H1 (cell line): ENCODE measurements around the gene ITGB5. TPM values are rescaled to one million over a fixed set of nuclear protein-coding genes. Genes with fewer than 3 reads are reported as not detected.

Source experiments
- CTCF ChIA-PET: fragments of 300-600 bp; sonication (Branson Sonifier 250); formaldehyde crosslinking; loops from one replicate; lab custom pipeline; 2021; ENCODE audit not compliant: partially characterized antibody; lab: Charles Lee
- POLR2A ChIA-PET: fragments of 300-600 bp; sonication (Branson Sonifier 250); formaldehyde crosslinking; loops from one replicate; lab custom pipeline; 2021; ENCODE audit warnings: inconsistent platforms; ENCODE audit not compliant: partially characterized antibody; lab: Charles Lee
- DNase-seq, 2 experiments: peaks; one replicate each; pipeline versions ENCODE4 v3.0.0 to v3.0.0-alpha.2; 2010 to 2022; ENCODE audit warnings: low spot score in 2 of 2, low read depth in 1 of 2, mixed read lengths in 1 of 2
- FAIRE-seq: peaks from 2 replicates; lab custom pipeline; 2011; peaks lifted over from hg19 to GRCh38; lab: Jason Lieb, UNC
- H2AFZ ChIP-seq: 2 replicates; pipeline ENCODE4 v1.8.1; 2012; ENCODE audit warnings: low read length, inconsistent platforms
- H2AK5ac ChIP-seq: 2 replicates; pipeline ENCODE4 v1.6.1; 2013; ENCODE audit warnings: low read depth, low read length
- H2BK120ac ChIP-seq: replicated peaks from 2 replicates; pipeline ENCODE3; 2013; ENCODE audit warnings: low read depth, low read length, inconsistent platforms
- H2BK12ac ChIP-seq: 2 replicates; pipeline ENCODE4 v1.6.1; 2013; ENCODE audit warnings: low read depth, low read length
- H2BK15ac ChIP-seq: 2 replicates; pipeline ENCODE4 v1.6.1; 2013; ENCODE audit warnings: low read length
- H2BK20ac ChIP-seq: 2 replicates; pipeline ENCODE4 v1.6.1; 2013; ENCODE audit warnings: low read length
- H2BK5ac ChIP-seq: 2 replicates; pipeline ENCODE4 v1.6.1; 2013; ENCODE audit warnings: low read depth, low read length
- H3K14ac ChIP-seq: 2 replicates; pipeline ENCODE4 v1.6.1; 2013; ENCODE audit warnings: inconsistent platforms; ENCODE audit not compliant: insufficient read length
- H3K18ac ChIP-seq: 2 replicates; pipeline ENCODE4 v1.6.1; 2013; ENCODE audit warnings: low read length; ENCODE audit errors: extremely low read depth
- H3K23ac ChIP-seq: 2 replicates; pipeline ENCODE4 v1.6.1; 2013; ENCODE audit warnings: inconsistent platforms; ENCODE audit not compliant: insufficient read length
- H3K23me2 ChIP-seq: 2 replicates; pipeline ENCODE4 v1.6.1; 2013; ENCODE audit warnings: low read depth, low read length
- H3K27ac ChIP-seq: 2 replicates; pipeline ENCODE4 v1.6.1; 2011; ENCODE audit warnings: low read depth, low read length, inconsistent platforms
- H3K27me3 ChIP-seq, 4 experiments: replicated peaks in 1 of 4; 1 replicate in 1 of 4; 2 replicates in 3 of 4; pipeline versions ENCODE4 v1.6.1 to v1.8.1; 2011 to 2013; ENCODE audit warnings: low read length in 3 of 4, mild to moderate bottlenecking in 3 of 4, inconsistent platforms in 2 of 4, mixed read lengths in 2 of 4, moderate library complexity in 1 of 4; ENCODE audit not compliant: control insufficient read depth in 3 of 4, insufficient read depth in 3 of 4; ENCODE audit errors: extremely low read depth in 1 of 4
- H3K36me3 ChIP-seq, 4 experiments: 2 replicates each; pipeline versions ENCODE4 v1.6.1 to v1.8.1; 2011 to 2013; ENCODE audit warnings: mild to moderate bottlenecking in 4 of 4, low read length in 3 of 4, moderate library complexity in 2 of 4, control low read depth in 1 of 4, inconsistent platforms in 1 of 4; ENCODE audit not compliant: insufficient read depth in 4 of 4, control insufficient read depth in 2 of 4
- H3K4ac ChIP-seq: replicated peaks from 2 replicates; pipeline ENCODE3; 2013; ENCODE audit warnings: low read length, low read depth, mixed read lengths, inconsistent platforms; ENCODE audit not compliant: insufficient read length
- H3K4me1 ChIP-seq, 4 experiments: replicated peaks in 1 of 4; 1 replicate in 1 of 4; 2 replicates in 3 of 4; pipeline versions ENCODE4 v1.6.1 to v1.8.1; 2011 to 2013; ENCODE audit warnings: low read length in 3 of 4, inconsistent platforms in 2 of 4, mixed read lengths in 1 of 4; ENCODE audit not compliant: insufficient read depth in 4 of 4, control insufficient read depth in 3 of 4
- H3K4me2 ChIP-seq, 2 experiments: 2 replicates each; pipeline versions ENCODE4 v1.6.1 to v1.8.1; 2011 to 2013; ENCODE audit warnings: low read depth in 2 of 2, low read length in 2 of 2, control low read depth in 1 of 2, inconsistent platforms in 1 of 2, mild to moderate bottlenecking in 1 of 2; ENCODE audit not compliant: insufficient read depth in 1 of 2
- H3K4me3 ChIP-seq, 4 experiments: fragments of 200-600, 300-600 bp in 1 of 4; sonication (generic), shearing (Covaris generic), sonication (Bioruptor Twin) in 1 of 4; 2 replicates each; pipeline versions ENCODE4 v1.5.1 to v1.8.1; 2011 to 2016; ENCODE audit warnings: low read length in 4 of 4, low read depth in 3 of 4, control low read depth in 2 of 4, inconsistent platforms in 2 of 4, mild to moderate bottlenecking in 2 of 4, mixed read lengths in 1 of 4, moderate library complexity in 1 of 4; ENCODE audit not compliant: insufficient read depth in 2 of 4; ENCODE audit errors: extremely low read depth in 1 of 4
- H3K56ac ChIP-seq: replicated peaks from 2 replicates; pipeline ENCODE3; 2013; ENCODE audit warnings: low read depth, mild to moderate bottlenecking, mixed read lengths, low read length, inconsistent platforms; ENCODE audit not compliant: insufficient read length
- H3K79me1 ChIP-seq: 2 replicates; pipeline ENCODE4 v1.6.1; 2013; ENCODE audit warnings: low read depth, low read length, control low read depth
- H3K79me2 ChIP-seq, 2 experiments: 2 replicates each; pipeline versions ENCODE4 v1.6.1 to v1.8.1; 2012 to 2013; ENCODE audit warnings: low read length in 2 of 2, mild to moderate bottlenecking in 2 of 2, inconsistent platforms in 1 of 2; ENCODE audit not compliant: insufficient read depth in 2 of 2, control insufficient read depth in 1 of 2
- H3K9ac ChIP-seq, 4 experiments: replicated peaks in 1 of 4; 1 replicate in 1 of 4; 2 replicates in 3 of 4; pipeline versions ENCODE4 v1.6.1 to v1.8.1; 2011 to 2013; ENCODE audit warnings: low read depth in 3 of 4, low read length in 3 of 4, control low read depth in 2 of 4, mild to moderate bottlenecking in 2 of 4, moderate library complexity in 2 of 4, inconsistent platforms in 1 of 4; ENCODE audit errors: extremely low read depth in 1 of 4
- H3K9me3 ChIP-seq, 2 experiments: 2 replicates each; pipeline versions ENCODE4 v1.6.1 to v1.8.1; 2012 to 2013; ENCODE audit warnings: mild to moderate bottlenecking in 2 of 2, moderate library complexity in 2 of 2, control low read depth in 1 of 2, inconsistent platforms in 1 of 2, low read depth in 1 of 2, low read length in 1 of 2, mixed read lengths in 1 of 2; ENCODE audit not compliant: insufficient read depth in 2 of 2
- H4K20me1 ChIP-seq, 2 experiments: replicated peaks in 1 of 2; 2 replicates each; pipeline versions ENCODE3 to v1.8.1; 2011 to 2013; ENCODE audit warnings: inconsistent platforms in 2 of 2, low read length in 2 of 2, mild to moderate bottlenecking in 1 of 2; ENCODE audit not compliant: insufficient read depth in 2 of 2, control insufficient read depth in 1 of 2
- H4K5ac ChIP-seq: 2 replicates; pipeline ENCODE4 v1.6.1; 2013; ENCODE audit warnings: low read length, low read depth, mixed read lengths, inconsistent platforms; ENCODE audit not compliant: insufficient read length
- H4K8ac ChIP-seq: 2 replicates; pipeline ENCODE4 v1.8.0; 2013; ENCODE audit warnings: mild to moderate bottlenecking, moderate library complexity, low read length, inconsistent platforms; ENCODE audit not compliant: insufficient read depth; ENCODE audit errors: extremely low read depth
- H4K91ac ChIP-seq: replicated peaks from 2 replicates; pipeline ENCODE3; 2013; ENCODE audit warnings: low read length, mixed read lengths, inconsistent platforms; ENCODE audit not compliant: insufficient read length
- BCL11A ChIP-seq, 2 experiments: IDR thresholded peaks; one replicate each; pipeline ENCODE4 v1.6.1; 2011; ENCODE audit warnings: low read depth in 2 of 2, low read length in 2 of 2, mild to moderate bottlenecking in 2 of 2
- GTF2F1 ChIP-seq: IDR thresholded peaks from 2 replicates; pipeline ENCODE4 v1.6.1; 2012; ENCODE audit warnings: low read depth, low read length, improper control_type of control experiment, borderline replicate concordance
- RXRA ChIP-seq: IDR thresholded peaks from 2 replicates; pipeline ENCODE4 v1.6.1; 2011; ENCODE audit warnings: low read depth, mild to moderate bottlenecking, low read length, moderate library complexity; ENCODE audit not compliant: insufficient read depth
- SIN3A ChIP-seq, 2 experiments: IDR thresholded peaks in 1 of 2; conservative IDR thresholded peaks in 1 of 2; 2 replicates each; pipeline ENCODE4 v1.6.1; 2011 to 2012; ENCODE audit warnings: low read length in 2 of 2, improper control_type of control experiment in 1 of 2, low read depth in 1 of 2, mild to moderate bottlenecking in 1 of 2
- WGBS, 2 experiments: shearing (Covaris generic) in 1 of 2; methylation state at CpG; one replicate each; pipeline versions ENCODE4 v1.1.6 to v1.1.7; 2013 to 2015; ENCODE audit warnings: low lambda C conversion rate in 2 of 2, mixed read lengths in 2 of 2, inconsistent platforms in 1 of 2, low coverage in 1 of 2, missing lambda C conversion rate in 1 of 2; ENCODE audit not compliant: insufficient replicate concordance in 2 of 2, insufficient coverage in 1 of 2, insufficient read length in 1 of 2; ENCODE audit errors: extremely low coverage in 1 of 2, missing lambda C conversion rate in 1 of 2; 5-methylcytosine and 5-hydroxymethylcytosine counted together
- polyA plus RNA-seq, 7 experiments: library from polyadenylated mRNA; depleted of rRNA in 3 of 7; stranded (reverse) in 5 of 7; unstranded in 2 of 7; fragments of >200 nt in 5 of 7; fragments of 200-250 nt in 2 of 7; gene quantifications; 1 replicate in 5 of 7; 2 replicates in 1 of 7; 4 replicates in 1 of 7; pipeline versions ENCODE4 v1.2.1 to v1.2.3, GENCODE V29; 2011 to 2013; ENCODE audit warnings: missing spikeins in 2 of 7, mixed read lengths in 2 of 7
- total RNA-seq: library from RNA; stranded (reverse); fragmentation: NEBNext Ultra II Directional; extraction: Animal tissue kit (Norgen Biotek cat#: 25700); gene quantifications from 2 replicates; pipeline ENCODE4 v1.2.1, GENCODE V29; 2021

ITGB5 gene
- total and polyA plus RNA-seq, 2 of the 8 experiments (the other 6 are each of a cell fraction or from before 2014, with no cell fraction given), result 101 to 268 TPM

GRCh38 chr3:124829178-124829818 is 57.9 kb downstream of the ITGB5 start:
- Histone ChIP-seq H4K8ac (no peak overlapping the region), H2AFZ (no peak overlapping the region), H3K4me2 (no peak overlapping the region), H2BK120ac (peak overlapping the region; percentile 1), H3K27ac (no peak overlapping the region), H3K14ac (no peak overlapping the region), H3K23ac (no peak overlapping the region), H2BK12ac (peak overlapping the region; percentile 93; the same call in 1 of the 2 replicates), H3K23me2 (no peaks in the 10 kb centered on the region), H3K56ac (no peak overlapping the region), H3K27me3 (no peaks in the 10 kb centered on the region), H4K20me1 (no peaks in the 10 kb centered on the region), H2BK20ac (peak overlapping the region; percentile 97; the same call in 1 of the 2 replicates), H3K18ac (0 out of 2 replicates have a peak overlapping the region, but pooled peaks have one; percentile 41), H3K9me3 (no peaks in the 10 kb centered on the region), H2AK5ac (peak overlapping the region; percentile 82; the same call in 1 of the 2 replicates), H3K79me2 (0 out of 4 replicates have a peak, but pooled peaks cover 0 to 3% of the 10 kb centered on the region in 2 experiments), H2BK5ac (peak overlapping the region; percentile 77), H2BK15ac (peak overlapping the region; percentile 97; the same call in 1 of the 2 replicates), H3K4ac (no peak overlapping the region), H3K9ac (no peak overlapping the region), H4K5ac (no peak overlapping the region), H3K4me3 (no peak overlapping the region), H3K4me1 (peaks cover 7 to 30% (median 21%) of the 10 kb centered on the region in 4 experiments), H3K36me3 (peaks cover 0 to 6% (median 3%) of the 10 kb centered on the region in 4 experiments; a peak in 1 of 8 replicates), H4K91ac (peak overlapping the region; percentile 1), H3K79me1 (no peaks in the 10 kb centered on the region; the same call in 1 of the 2 replicates)
- CTCF ChIA-PET, result interaction anchor here (0.9 kb wide), 1 partner anchor 72 kb away, joined by 4 read pairs; no protein-coding TSS in a partner anchor
- DNase-seq (no peak), FAIRE-seq (no peak)
- WGBS, 2 experiments, result 86% methylated on average over 15 of the region's 15 CpGs; no CpG with 5 or more reads in 1 of the 2 experiments
- POLR2A ChIA-PET, result interaction anchor here (1.2 to 1.5 kb wide), 2 partner anchors 60 to 66 kb away, joined by 3 to 5 read pairs; no protein-coding TSS in a partner anchor
- TF ChIP-seq GTF2F1 (no peak), BCL11A (IDR thresholded peaks at IDR 0.05; ENCODE audit: low read depth in 2 of 2, low read length in 2 of 2) (no peak), RXRA (no peak), SIN3A (conservative IDR thresholded peaks at IDR 0.05 in 1 of 2, IDR thresholded peaks at IDR 0.05 in 1 of 2; ENCODE audit: low read depth in 1 of 2, low read length in 2 of 2) (no peak)
